ENCODE data around the gene CDK8.

The CDK8 gene

GRCh38 chr13:26412936-26413716, 159.2 kb downstream of the CDK8 start:
- TF ChIP-seq CTCF (IDR thresholded peaks at IDR 0.05; ENCODE audit: low read depth, low read length, missing control alignments) = no peak
- DNase-seq (ENCODE audit: low read depth) = no peak

GRCh38 chr13:26420282-26420960, 166.5 kb downstream of the CDK8 start:
- no peak for DNase-seq (ENCODE audit: low read depth)
- H3K4me3 ChIP-seq (ENCODE audit: low read depth, low read length) = no peak overlapping the region
- TF ChIP-seq CTCF (IDR thresholded peaks at IDR 0.05; ENCODE audit: low read depth, low read length, missing control alignments) = no peak

More at GRCh38 chr13:26412936-26413716, 159.2 kb downstream of the CDK8 start:
- H3K4me3 ChIP-seq (ENCODE audit: low read depth, low read length) = no peak overlapping the region

GRCh38 chr13:26422036-26422435, 168.1 kb downstream of the CDK8 start:
- TF ChIP-seq CTCF (IDR thresholded peaks at IDR 0.05; ENCODE audit: low read depth, low read length, missing control alignments) = no peak
- DNase-seq (ENCODE audit: low read depth) = no peak
- no peak overlapping the region for H3K4me3 ChIP-seq (ENCODE audit: low read depth, low read length)

- DNase-seq (ENCODE audit: low read depth) = no peak
- no peak overlapping the region for H3K4me3 ChIP-seq (ENCODE audit: low read depth, low read length)
- TF ChIP-seq CTCF (IDR thresholded peaks at IDR 0.05; ENCODE audit: low read depth, low read length, missing control alignments) = no peak
Measured at GRCh38 chr13:26423629-26424028, 169.7 kb downstream of the CDK8 start.

- H3K4me3 ChIP-seq (ENCODE audit: low read depth, low read length) = no peak overlapping the region
- no peak for DNase-seq (ENCODE audit: low read depth)
- TF ChIP-seq CTCF (IDR thresholded peaks at IDR 0.05; ENCODE audit: low read depth, low read length, missing control alignments) = no peak
Measured at GRCh38 chr13:26424181-26424580, 170.3 kb downstream of the CDK8 start.

- no peak for TF ChIP-seq CTCF (IDR thresholded peaks at IDR 0.05; ENCODE audit: low read depth, low read length, missing control alignments)
- no peak for DNase-seq (ENCODE audit: low read depth)
Measured at GRCh38 chr13:26425443-26426358, 171.8 kb downstream of the CDK8 start.

More at GRCh38 chr13:26425443-26426358, 171.8 kb downstream of the CDK8 start:
- H3K4me3 ChIP-seq (ENCODE audit: low read depth, low read length) = no peak overlapping the region
